HFFc6 (cell line): ENCODE data around the gene ZNF574. TPM values are rescaled to one million over a fixed set of nuclear protein-coding genes. Genes with fewer than 3 reads are reported as not detected.

Experiments
- DNase-seq: peaks from one replicate; pipeline ENCODE4 v3.0.0-alpha.2; 2018
- H3K27ac Mint-ChIP-seq: 2 replicates; pipeline ENCODE4 v1.8.0; 2020; ENCODE audit warnings: mild to moderate bottlenecking, mixed read lengths
- H3K27me3 Mint-ChIP-seq: 2 replicates; pipeline ENCODE4 v1.8.0; 2021; ENCODE audit warnings: mild to moderate bottlenecking, moderate library complexity, mixed read lengths; ENCODE audit not compliant: insufficient read depth
- H3K36me3 Mint-ChIP-seq: 2 replicates; pipeline ENCODE4 v1.8.0; 2021; ENCODE audit warnings: low read depth, mixed read lengths
- H3K4me1 Mint-ChIP-seq: 2 replicates; pipeline ENCODE4 v1.8.0; 2020; ENCODE audit warnings: low read depth, mixed read lengths
- H3K4me3 Mint-ChIP-seq: 2 replicates; pipeline ENCODE4 v1.8.0; 2020; ENCODE audit warnings: mild to moderate bottlenecking, moderate library complexity, mixed read lengths
- H3K9me3 Mint-ChIP-seq: 2 replicates; pipeline ENCODE4 v1.8.0; 2020; ENCODE audit warnings: mild to moderate bottlenecking, mixed read lengths
- total RNA-seq, 6 experiments: library from RNA; stranded (reverse); fragmentation: NEBNext Ultra II Directional; extraction: Animal tissue kit (Norgen Biotek cat#: 25700); gene quantifications; 2 replicates in 1 of 6; 3 replicates in 5 of 6; pipeline ENCODE4 v1.2.3, GENCODE V29; 2021
- TF ChIP-seq, protein P1 (sequence below): fragments of 200-600 bp; sonication (generic); IDR thresholded peaks from 2 replicates; pipeline ENCODE4 v1.5.0; 2021; ENCODE audit warnings: antibody characterized with exemption, mild to moderate bottlenecking

ZNF574 gene
- total RNA-seq, 6 experiments from 2014 or later = 14.0 to 16.5 (median 15.1) TPM

DNA sequence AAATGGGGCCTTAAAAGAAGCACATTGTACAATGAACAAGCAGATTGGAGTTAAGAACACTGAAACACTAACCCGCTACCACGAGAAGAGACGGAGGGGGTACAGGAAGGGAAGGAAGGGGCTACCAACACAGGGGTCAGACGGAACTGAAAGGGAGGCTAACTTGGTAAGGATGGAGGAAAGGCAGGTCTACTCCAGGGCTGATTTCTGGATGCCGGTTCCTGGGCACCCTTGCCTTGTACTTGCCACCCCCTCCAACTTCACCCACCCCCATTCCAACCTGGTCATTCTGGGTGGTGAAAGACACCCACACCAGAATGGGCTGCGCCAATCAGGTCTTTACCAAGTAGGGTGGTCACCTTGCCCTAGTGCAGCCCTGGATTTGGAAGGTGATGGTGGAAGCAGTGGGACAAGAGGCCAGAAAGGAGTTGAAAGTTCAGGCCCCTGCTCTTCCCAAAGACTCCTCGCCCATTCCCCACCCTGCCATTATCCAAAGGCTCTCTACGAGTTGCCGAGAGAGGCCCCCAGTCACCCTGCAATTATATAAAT lies 10.3 kb downstream of the ZNF574 start:
- Mint-ChIP-seq H3K27ac (peak overlapping the region; percentile 9; the same call in 1 of the 2 replicates), H3K9me3 (no peaks in the 10 kb centered on the region), H3K4me3 (no peak overlapping the region), H3K4me1 (peaks cover 29% of the 10 kb centered on the region), H3K27me3 (no peaks in the 10 kb centered on the region; the same call in none of the 2 replicates), H3K36me3 (peaks cover 12% of the 10 kb centered on the region)
- DNase-seq = no peak
- TF ChIP-seq, protein P1, sequence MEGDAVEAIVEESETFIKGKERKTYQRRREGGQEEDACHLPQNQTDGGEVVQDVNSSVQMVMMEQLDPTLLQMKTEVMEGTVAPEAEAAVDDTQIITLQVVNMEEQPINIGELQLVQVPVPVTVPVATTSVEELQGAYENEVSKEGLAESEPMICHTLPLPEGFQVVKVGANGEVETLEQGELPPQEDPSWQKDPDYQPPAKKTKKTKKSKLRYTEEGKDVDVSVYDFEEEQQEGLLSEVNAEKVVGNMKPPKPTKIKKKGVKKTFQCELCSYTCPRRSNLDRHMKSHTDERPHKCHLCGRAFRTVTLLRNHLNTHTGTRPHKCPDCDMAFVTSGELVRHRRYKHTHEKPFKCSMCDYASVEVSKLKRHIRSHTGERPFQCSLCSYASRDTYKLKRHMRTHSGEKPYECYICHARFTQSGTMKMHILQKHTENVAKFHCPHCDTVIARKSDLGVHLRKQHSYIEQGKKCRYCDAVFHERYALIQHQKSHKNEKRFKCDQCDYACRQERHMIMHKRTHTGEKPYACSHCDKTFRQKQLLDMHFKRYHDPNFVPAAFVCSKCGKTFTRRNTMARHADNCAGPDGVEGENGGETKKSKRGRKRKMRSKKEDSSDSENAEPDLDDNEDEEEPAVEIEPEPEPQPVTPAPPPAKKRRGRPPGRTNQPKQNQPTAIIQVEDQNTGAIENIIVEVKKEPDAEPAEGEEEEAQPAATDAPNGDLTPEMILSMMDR = no peak

- Mint-ChIP-seq H3K36me3 (peaks cover 6% of the 10 kb centered on the region), H3K9me3 (no peaks in the 10 kb centered on the region), H3K4me1 (peaks cover 27% of the 10 kb centered on the region), H3K4me3 (no peak overlapping the region), H3K27me3 (no peaks in the 10 kb centered on the region; the same call in none of the 2 replicates), H3K27ac (no peak overlapping the region; the same call in 1 of the 2 replicates)
- TF ChIP-seq, protein P1 = no peak
- no peak for DNase-seq
Observed at GRCh38 chr19:42086770-42087550, 11.0 kb downstream of the ZNF574 start.

DNA sequence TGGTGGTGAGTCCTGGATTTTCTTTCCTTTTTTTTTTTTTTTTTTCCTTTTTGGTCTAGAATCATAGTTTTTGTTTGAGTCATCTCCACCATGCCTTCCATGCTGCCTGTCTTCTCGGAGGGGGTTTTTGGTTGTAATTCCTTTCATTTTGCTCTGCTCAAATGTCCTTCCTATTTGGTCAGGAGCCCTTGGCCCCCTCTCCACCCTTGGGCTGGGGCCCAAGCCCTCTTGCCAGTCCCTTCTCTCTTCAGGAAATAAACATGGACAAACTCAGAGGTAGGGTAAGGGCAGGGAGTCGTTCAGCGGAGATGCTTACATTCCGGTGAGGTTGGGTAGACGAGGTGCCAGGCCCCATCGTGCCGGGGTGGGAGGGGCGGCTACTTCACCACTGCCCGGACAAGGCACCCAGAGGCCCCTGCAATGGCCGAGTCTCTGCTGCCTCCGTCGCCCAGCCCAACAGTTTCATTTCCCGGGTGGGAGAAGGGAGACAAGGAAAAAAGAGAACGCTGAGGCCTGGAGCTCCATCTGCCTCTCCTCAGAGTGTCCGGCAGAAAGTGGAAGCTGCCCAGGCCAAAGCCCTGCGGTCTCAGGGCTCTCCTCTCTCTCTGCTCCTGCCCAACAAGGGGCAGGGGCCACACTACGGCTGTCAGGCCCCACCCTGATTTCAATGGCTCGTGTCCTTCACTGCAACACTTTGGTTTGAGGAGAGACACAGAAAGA lies 12.7 kb downstream of the ZNF574 start:
- peak; percentile 42 for DNase-seq
- TF ChIP-seq, protein P1 = no peak
- Mint-ChIP-seq H3K27ac (peak overlapping the region; percentile 95), H3K36me3 (peaks cover 5% of the 10 kb centered on the region), H3K4me3 (peak overlapping the region; percentile 77), H3K27me3 (no peaks in the 10 kb centered on the region; the same call in none of the 2 replicates), H3K4me1 (peaks cover 33% of the 10 kb centered on the region), H3K9me3 (no peaks in the 10 kb centered on the region)

GRCh38 chr19:42089191-42089750 lies 13.3 kb downstream of the ZNF574 start:
- DNase-seq = no peak
- TF ChIP-seq, protein P1 = no peak
- Mint-ChIP-seq H3K27ac (peak overlapping the region; percentile 95), H3K4me1 (peaks cover 33% of the 10 kb centered on the region), H3K36me3 (no peaks in the 10 kb centered on the region; the same call in 1 of the 2 replicates), H3K4me3 (peak overlapping the region; percentile 77), H3K9me3 (no peaks in the 10 kb centered on the region), H3K27me3 (no peaks in the 10 kb centered on the region; the same call in none of the 2 replicates)

DNA sequence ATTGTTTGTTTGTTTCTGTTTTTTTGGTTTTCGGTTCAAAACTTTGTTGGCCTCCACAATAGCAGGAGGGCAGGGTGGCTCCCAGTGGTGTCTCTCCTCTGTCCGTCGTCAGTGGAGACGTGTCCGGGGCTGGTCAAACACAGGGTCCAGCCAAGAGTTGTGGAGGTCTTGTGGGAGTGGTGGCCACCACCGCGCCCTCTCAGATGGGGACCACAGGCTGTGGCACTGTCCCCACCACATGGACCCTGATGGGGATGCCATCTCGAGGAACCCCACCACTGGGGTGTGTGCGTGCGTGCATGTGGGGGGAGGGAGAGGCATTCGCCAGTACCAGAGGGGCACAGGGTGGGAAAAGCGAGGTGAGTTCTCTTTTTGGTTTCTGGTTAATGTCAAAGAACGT lies 13.8 kb downstream of the ZNF574 start:
- Mint-ChIP-seq H3K9me3 (no peaks in the 10 kb centered on the region), H3K27ac (peak overlapping the region; percentile 26), H3K27me3 (no peaks in the 10 kb centered on the region; the same call in none of the 2 replicates), H3K36me3 (no peaks in the 10 kb centered on the region; the same call in none of the 2 replicates), H3K4me3 (no peak overlapping the region), H3K4me1 (peaks cover 33% of the 10 kb centered on the region)
- no peak for DNase-seq
- TF ChIP-seq, protein P1 = no peak
